GM18508 (cell line): ENCODE results near the gene OR10C1.
"Not testable (repeated sequence)": the region's sequence is repeated elsewhere in the genome, so short reads cannot be mapped to it uniquely, and the experiment has no call there.

Experiments used
- ATAC-seq: cut with Tn5 transposase; IDR thresholded peaks from one replicate; pipeline ENCODE4 v1.9.1; 2021; ENCODE audit warnings: moderate number of reproducible peaks; ENCODE audit not compliant: insufficient read depth, unreplicated experiment

Gene OR10C1

GRCh38 chr6:29439006-29439405 lies at the start of gene OR10C1:
Gene OR10C1, plus strand, starts transcription at chr6:29439306. Its CDS starts 710 bp downstream, at chr6:29440016.
- ATAC-seq = no peak

GRCh38 chr6:29395331-29395730 lies 43.8 kb upstream of the OR10C1 start, which contains the start of gene OR12D2:
Gene OR12D2, plus strand, starts transcription at chr6:29395631. Its CDS starts 1,069 bp downstream, at chr6:29396700.
- no peak for ATAC-seq

GRCh38 chr6:29399525-29399924 lies 39.6 kb upstream of the OR10C1 start:
- ATAC-seq = no peak

- no peak for ATAC-seq
These were observed 35.3 kb upstream of the OR10C1 start for GRCh38 chr6:29403801-29404200.

GRCh38 chr6:29414588-29414987 lies 24.5 kb upstream of the OR10C1 start, which contains the start of gene OR12D1:
Gene OR12D1, plus strand, starts transcription at chr6:29414928.
- no peak for ATAC-seq

- no peak for ATAC-seq
These were observed 19.6 kb upstream of the OR10C1 start for GRCh38 chr6:29419516-29419915.

DNA sequence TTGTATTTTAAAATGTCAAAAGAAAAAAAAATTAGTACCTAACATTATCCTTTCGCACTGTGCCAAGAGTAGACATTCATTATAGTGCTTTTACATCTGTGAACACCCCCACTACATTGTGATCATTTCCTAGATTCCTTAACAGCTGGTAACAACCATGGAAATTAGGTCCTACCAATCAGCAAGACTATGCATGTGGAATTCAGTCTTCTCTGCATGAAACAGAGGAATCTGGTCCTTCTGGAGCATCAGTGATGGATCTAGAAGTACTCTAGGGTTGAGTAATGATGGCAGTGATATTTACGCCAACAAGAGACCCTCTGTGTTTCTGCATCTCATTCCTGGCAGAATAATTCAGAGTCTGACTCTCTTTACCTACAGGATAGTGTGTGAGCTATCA lies 14.9 kb upstream of the OR10C1 start:
- no peak for ATAC-seq

- ATAC-seq = no peak
These were observed 14.5 kb upstream of the OR10C1 start for GRCh38 chr6:29424575-29424974.

DNA sequence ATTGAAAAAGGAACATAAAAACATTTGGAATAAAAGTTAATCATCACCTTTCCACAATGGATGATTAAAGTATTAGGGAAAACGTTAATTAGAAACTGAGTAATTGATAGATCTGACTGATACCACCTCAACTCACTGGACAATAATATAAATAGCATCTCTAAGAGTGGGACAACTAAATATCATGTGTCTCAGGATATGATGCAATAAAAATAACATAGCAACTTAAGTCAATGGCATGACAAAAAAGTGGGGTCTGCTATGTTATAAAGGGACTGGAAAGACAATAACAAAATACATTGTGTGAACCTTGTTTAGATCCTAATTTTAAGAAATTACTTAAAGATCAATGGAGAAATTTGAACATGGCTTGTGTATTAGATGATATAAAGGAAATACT lies 14.0 kb upstream of the OR10C1 start:
- ATAC-seq = no peak

DNA sequence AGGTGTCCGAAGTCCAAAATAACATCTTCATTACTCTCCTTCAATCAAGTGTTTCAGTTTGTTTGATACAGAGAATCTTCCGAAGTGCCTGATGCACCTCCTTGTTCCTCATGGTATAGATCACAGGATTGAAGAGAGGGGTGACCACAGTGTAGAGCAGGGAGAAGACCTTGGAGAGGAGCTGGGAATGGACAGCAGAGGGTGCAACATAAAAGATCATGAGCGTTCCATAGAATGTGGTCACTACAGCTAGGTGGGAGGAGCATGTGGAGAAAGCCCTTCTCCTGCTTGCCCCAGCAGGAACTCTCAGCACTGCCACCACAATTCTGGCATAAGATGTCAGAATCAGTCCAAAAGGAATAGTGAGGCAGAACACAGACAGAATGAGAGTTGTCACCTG lies 12.5 kb upstream of the OR10C1 start:
- ATAC-seq = no peak

DNA sequence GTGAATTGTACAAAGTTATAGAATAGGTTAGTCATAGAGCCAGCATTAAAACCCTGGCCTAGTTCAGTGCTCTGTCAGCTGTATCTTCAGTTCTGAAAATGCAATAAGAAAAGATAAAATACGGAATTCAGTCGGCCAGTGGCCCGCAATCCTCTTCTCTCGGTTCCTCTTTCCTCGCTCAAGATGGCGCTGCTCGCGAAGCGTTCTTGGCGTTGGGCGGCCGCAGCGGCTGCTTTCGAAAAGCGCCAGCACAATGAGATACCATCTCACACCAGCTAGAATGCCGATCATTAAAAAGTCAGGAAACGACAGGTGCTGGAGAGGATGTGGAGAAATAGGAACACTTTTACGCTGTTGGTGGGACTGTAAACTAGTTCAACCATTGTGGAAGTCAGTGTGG lies 2.4 kb upstream of the OR10C1 start:
- ATAC-seq = not testable (repeated sequence)

GRCh38 chr6:29442719-29443118 lies 3.6 kb downstream of the OR10C1 start:
- ATAC-seq = no peak

DNA sequence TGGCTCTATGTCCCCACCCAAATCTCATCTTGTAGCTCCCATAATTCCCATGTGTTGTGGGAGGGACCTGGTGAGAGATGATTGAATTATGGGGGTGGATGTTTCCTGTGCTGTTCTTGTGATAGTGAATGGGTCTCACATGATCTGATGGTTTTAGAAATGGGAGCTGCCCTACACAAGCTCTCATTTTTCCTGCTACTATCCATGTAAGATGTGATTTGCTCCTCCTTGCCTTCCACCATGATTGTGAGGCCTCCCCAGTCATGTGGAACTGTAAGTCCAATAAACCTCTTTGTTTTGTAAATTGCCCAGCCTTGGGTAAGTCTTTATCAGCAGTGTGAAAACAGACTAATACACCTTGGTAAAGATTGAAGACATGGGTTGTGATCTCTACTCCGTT lies 4.9 kb downstream of the OR10C1 start:
- ATAC-seq = not testable (repeated sequence)

DNA sequence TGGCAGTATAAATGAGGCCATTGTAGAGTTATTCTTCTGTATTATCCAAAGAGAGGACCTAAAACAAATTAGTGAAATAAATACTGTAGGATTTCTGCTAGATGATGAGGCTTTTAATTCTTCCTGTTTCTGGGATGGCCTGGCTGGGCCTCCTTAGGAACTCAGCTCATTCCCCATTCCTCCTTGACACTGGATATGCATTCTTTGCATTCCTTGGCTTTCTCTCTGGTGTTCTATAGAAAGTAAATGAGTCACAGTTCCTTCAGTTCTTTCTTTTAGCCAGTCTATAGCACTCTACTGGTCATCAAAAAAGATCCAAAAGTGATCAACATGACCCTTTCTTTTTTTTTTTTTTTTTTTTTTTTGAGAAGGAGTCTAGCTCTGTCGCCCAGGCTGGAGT lies 8.6 kb downstream of the OR10C1 start:
- ATAC-seq = no peak

GRCh38 chr6:29451471-29452193 lies 12.5 kb downstream of the OR10C1 start:
- ATAC-seq = no peak

GRCh38 chr6:29456971-29457370 lies 17.9 kb downstream of the OR10C1 start, which contains the start of the genes OR11A1 and OR2H1:
Gene OR11A1, minus strand, starts transcription at chr6:29457071. Its CDS starts 29,430 bp downstream, at chr6:29427641.
Gene OR2H1, plus strand, starts transcription at chr6:29457155. Its CDS starts 4,615 bp downstream, at chr6:29461770.
- ATAC-seq = no peak

GRCh38 chr6:29461021-29461814 lies 22.1 kb downstream of the OR10C1 start:
- no peak for ATAC-seq

DNA sequence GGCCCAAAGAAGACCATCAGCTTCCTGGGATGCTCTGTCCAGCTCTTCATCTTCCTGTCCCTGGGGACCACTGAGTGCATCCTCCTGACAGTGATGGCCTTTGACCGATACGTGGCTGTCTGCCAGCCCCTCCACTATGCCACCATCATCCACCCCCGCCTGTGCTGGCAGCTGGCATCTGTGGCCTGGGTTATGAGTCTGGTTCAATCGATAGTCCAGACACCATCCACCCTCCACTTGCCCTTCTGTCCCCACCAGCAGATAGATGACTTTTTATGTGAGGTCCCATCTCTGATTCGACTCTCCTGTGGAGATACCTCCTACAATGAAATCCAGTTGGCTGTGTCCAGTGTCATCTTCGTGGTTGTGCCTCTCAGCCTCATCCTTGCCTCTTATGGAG lies 22.9 kb downstream of the OR10C1 start:
- no peak for ATAC-seq

DNA sequence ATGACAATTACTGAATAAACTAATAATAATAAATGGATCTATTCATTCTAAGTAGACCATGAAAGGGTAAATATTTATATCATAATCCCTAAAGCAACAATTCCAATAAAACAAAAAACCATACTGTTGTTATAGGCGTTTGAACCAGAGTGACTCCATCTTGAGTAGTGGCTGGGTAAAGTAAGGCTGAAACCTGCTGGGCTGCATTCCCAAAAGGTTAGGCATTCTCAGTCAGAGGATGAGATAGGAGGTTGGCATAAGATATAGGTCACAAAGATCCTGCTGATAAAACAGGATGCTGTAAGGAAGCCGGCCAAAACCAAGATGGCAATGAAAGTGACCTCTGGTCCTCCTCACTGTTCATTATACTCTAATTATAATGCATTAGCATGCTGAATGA lies 26.2 kb downstream of the OR10C1 start:
- ATAC-seq = no peak

DNA sequence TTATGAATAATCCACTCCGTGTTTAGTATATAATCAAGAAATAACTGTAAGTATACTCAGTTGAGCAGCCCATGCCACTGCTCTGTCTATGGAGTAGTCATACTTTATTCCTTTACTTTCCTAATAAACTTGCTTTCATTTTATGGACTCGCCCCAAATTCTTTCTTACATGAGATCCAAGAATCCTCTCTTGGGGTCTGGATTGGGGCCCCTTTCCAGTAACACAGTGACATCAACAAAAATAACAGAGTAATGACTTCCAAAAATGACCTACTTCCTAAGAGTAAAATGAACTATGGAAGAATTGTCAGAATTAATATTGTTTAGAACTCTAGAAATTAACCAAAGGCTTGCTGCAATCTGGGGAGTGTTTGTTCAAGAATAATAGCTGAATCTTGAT lies 26.7 kb downstream of the OR10C1 start:
- no peak for ATAC-seq

DNA sequence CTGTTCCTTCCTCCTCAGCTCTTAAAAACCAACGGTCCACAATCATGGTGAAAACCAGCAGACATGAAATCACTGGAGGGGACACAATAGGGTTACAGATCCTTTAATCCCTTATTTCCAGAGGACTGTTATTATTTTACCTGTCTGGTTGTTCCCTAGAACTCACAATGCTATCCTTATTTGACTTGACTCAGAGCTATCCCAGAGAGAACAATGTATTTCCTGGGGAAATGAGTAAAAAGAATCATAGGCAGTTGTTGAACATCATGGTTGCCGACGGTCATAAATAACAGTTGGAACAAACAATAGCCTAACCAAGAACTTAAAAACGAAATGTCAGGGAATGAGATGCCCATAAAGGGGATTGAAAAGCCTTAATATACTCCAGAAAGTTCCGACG lies 27.1 kb downstream of the OR10C1 start:
- no peak for ATAC-seq
